PC-3 (cell line): ENCODE results near the gene BRD4.
"Not testable (repeated sequence)": the region's sequence is repeated elsewhere in the genome, so short reads cannot be mapped to it uniquely, and the experiment has no call there.

Experiments
- EZH2 ChIP-seq: fragments of 300-600 bp; sonication (generic); IDR thresholded peaks from one replicate; pipeline ENCODE4 v1.6.1; 2017; ENCODE audit warnings: antibody characterized with exemption, mild to moderate bottlenecking, low read length; ENCODE audit not compliant: unreplicated experiment
- EZH2phosphoT487 ChIP-seq: fragments of 300-600 bp; sonication (generic); IDR thresholded peaks from 2 replicates; pipeline ENCODE4 v1.6.1; 2018; ENCODE audit warnings: mild to moderate bottlenecking, antibody characterized with exemption, low read length, borderline replicate concordance
- TF ChIP-seq, protein P1 (sequence below): fragments of 300-600 bp; sonication (generic); conservative IDR thresholded peaks from 2 replicates; pipeline ENCODE4 v1.5.1; 2017; ENCODE audit warnings: antibody characterized with exemption, low read depth, mild to moderate bottlenecking, low read length

DNA sequence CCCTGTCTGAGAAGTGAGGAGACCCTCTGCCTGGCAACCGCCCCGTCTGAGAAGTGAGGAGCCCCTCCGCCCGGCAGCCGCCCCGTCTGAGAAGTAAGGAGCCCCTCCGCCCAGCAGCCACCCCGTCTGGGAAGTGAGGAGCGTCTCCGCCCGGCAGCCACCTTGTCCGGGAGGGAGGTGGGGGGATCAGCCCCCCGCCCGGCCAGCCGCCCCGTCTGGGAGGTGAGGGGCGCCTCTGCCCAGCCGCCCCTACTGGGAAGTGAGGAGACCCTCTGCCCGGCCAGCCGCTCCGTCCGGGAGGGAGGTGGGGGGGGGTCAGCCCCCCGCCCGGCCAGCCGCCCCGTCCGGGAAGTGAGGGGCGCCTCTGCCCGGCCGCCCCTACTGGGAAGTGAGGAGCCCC lies 30.7 kb upstream of the BRD4 start:
- TF ChIP-seq, protein P1, sequence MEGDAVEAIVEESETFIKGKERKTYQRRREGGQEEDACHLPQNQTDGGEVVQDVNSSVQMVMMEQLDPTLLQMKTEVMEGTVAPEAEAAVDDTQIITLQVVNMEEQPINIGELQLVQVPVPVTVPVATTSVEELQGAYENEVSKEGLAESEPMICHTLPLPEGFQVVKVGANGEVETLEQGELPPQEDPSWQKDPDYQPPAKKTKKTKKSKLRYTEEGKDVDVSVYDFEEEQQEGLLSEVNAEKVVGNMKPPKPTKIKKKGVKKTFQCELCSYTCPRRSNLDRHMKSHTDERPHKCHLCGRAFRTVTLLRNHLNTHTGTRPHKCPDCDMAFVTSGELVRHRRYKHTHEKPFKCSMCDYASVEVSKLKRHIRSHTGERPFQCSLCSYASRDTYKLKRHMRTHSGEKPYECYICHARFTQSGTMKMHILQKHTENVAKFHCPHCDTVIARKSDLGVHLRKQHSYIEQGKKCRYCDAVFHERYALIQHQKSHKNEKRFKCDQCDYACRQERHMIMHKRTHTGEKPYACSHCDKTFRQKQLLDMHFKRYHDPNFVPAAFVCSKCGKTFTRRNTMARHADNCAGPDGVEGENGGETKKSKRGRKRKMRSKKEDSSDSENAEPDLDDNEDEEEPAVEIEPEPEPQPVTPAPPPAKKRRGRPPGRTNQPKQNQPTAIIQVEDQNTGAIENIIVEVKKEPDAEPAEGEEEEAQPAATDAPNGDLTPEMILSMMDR = not testable (repeated sequence)
- TF ChIP-seq EZH2, EZH2phosphoT487: not testable (repeated sequence)
